IMR-90 (cell line): Measurements from ENCODE around the gene MT1E. TPM values are rescaled to one million over a fixed set of nuclear protein-coding genes. Genes with fewer than 3 reads are reported as not detected.

Experiments
- ATAC-seq: fragments of 200-7000 bp; cut with Tn5 transposase; 2 replicates; pipeline ENCODE4 v1.9.1; 2020; ENCODE audit warnings: low read depth, mild to moderate bottlenecking, moderate library complexity
- BruUV-seq: library from RNA; stranded (reverse); fragments of 400-500 nt; replicated peaks from 2 replicates; lab custom pipeline; 2021; lab: Mats Ljungman, UMichigan
- CTCF ChIA-PET: fragments of 300-600 bp; formaldehyde crosslinking; extraction: SDS; loops from one replicate; lab custom pipeline; 2021; ENCODE audit warnings: antibody characterized with exemption; lab: Yijun Ruan, JAX
- POLR2A ChIA-PET: fragments of 300-600 bp; sonication (Branson Sonifier 250); formaldehyde crosslinking; loops from one replicate; lab custom pipeline; 2022; ENCODE audit warnings: antibody characterized with exemption; ENCODE audit not compliant: unreplicated experiment; lab: Charles Lee
- DNase-seq: peaks from one replicate; pipeline ENCODE4 v3.0.0; 2013
- H2AFZ ChIP-seq: replicated peaks from 2 replicates; pipeline ENCODE3; 2013; ENCODE audit warnings: low read length, mild to moderate bottlenecking; ENCODE audit not compliant: poor library complexity
- H2AK5ac ChIP-seq: 2 replicates; pipeline ENCODE4 v1.6.1; 2013; ENCODE audit warnings: low read depth, low read length, inconsistent platforms
- H2AK9ac ChIP-seq: replicated peaks from 2 replicates; pipeline ENCODE3; 2013; ENCODE audit warnings: mild to moderate bottlenecking, low read depth, low read length, moderate library complexity; ENCODE audit not compliant: poor library complexity
- H2BK120ac ChIP-seq: 2 replicates; pipeline ENCODE4 v1.6.1; 2013; ENCODE audit warnings: low read depth, low read length, inconsistent platforms
- H2BK15ac ChIP-seq: 3 replicates; pipeline ENCODE4 v1.6.1; 2013; ENCODE audit warnings: low read depth, low read length, inconsistent platforms
- H2BK20ac ChIP-seq: 2 replicates; pipeline ENCODE4 v1.6.1; 2013; ENCODE audit warnings: low read depth, mild to moderate bottlenecking, inconsistent platforms, low read length, moderate library complexity
- H2BK5ac ChIP-seq: 2 replicates; pipeline ENCODE4 v1.6.1; 2013; ENCODE audit warnings: mild to moderate bottlenecking, low read depth, low read length, inconsistent platforms; ENCODE audit not compliant: poor library complexity, severe bottlenecking
- H3K14ac ChIP-seq: replicated peaks from 2 replicates; pipeline ENCODE4 v1.6.1; 2013; ENCODE audit warnings: low read depth, low read length, inconsistent platforms
- H3K18ac ChIP-seq: 2 replicates; pipeline ENCODE4 v1.6.1; 2013; ENCODE audit warnings: low read depth, low read length, control low read depth
- H3K23ac ChIP-seq: 2 replicates; pipeline ENCODE4 v1.6.1; 2013; ENCODE audit warnings: low read depth, low read length, inconsistent platforms
- H3K27ac ChIP-seq: 2 replicates; pipeline ENCODE4 v1.5.1; 2013; ENCODE audit warnings: mild to moderate bottlenecking, control low read depth, low read length; ENCODE audit not compliant: insufficient read depth
- H3K27me3 ChIP-seq: 2 replicates; pipeline ENCODE4 v1.6.1; 2013; ENCODE audit warnings: low read length; ENCODE audit not compliant: control insufficient read depth, insufficient read depth
- H3K36me3 ChIP-seq: 2 replicates; pipeline ENCODE4 v1.6.1; 2013; ENCODE audit warnings: low read length, mixed read lengths; ENCODE audit not compliant: control insufficient read depth, insufficient read depth
- H3K4ac ChIP-seq: 2 replicates; pipeline ENCODE4 v1.6.1; 2013; ENCODE audit warnings: low read depth, low read length, inconsistent platforms
- H3K4me1 ChIP-seq: 2 replicates; pipeline ENCODE4 v1.6.1; 2013; ENCODE audit warnings: low read length, mixed read lengths; ENCODE audit not compliant: control insufficient read depth, insufficient read depth
- H3K4me2 ChIP-seq: 2 replicates; pipeline ENCODE4 v1.6.1; 2013; ENCODE audit warnings: low read depth, mild to moderate bottlenecking, control low read depth, low read length, moderate library complexity
- H3K4me3 ChIP-seq: 2 replicates; pipeline ENCODE4 v1.5.1; 2013; ENCODE audit warnings: low read depth, mild to moderate bottlenecking, control low read depth, low read length, moderate library complexity; ENCODE audit not compliant: insufficient read depth
- H3K56ac ChIP-seq: 2 replicates; pipeline ENCODE4 v1.6.1; 2013; ENCODE audit warnings: low read length, inconsistent platforms; ENCODE audit not compliant: insufficient read depth; ENCODE audit errors: extremely low read depth
- H3K79me1 ChIP-seq, 2 experiments: 2 replicates each; pipeline ENCODE4 v1.6.1; 2013; ENCODE audit warnings: low read length in 2 of 2, inconsistent platforms in 1 of 2, low read depth in 1 of 2
- H3K9ac ChIP-seq: 2 replicates; pipeline ENCODE4 v1.6.1; 2013; ENCODE audit warnings: low read depth, low read length, control low read depth
- H3K9me1 ChIP-seq: 2 replicates; pipeline ENCODE4 v1.6.1; 2013; ENCODE audit warnings: low read length, inconsistent platforms; ENCODE audit not compliant: insufficient read depth
- H3K9me3 ChIP-seq: 2 replicates; pipeline ENCODE4 v1.6.1; 2013; ENCODE audit warnings: low read length; ENCODE audit not compliant: control insufficient read depth, insufficient read depth
- H4K20me1 ChIP-seq: 2 replicates; pipeline ENCODE4 v1.6.1; 2013; ENCODE audit warnings: low read length, inconsistent platforms; ENCODE audit not compliant: insufficient read depth
- H4K5ac ChIP-seq: 2 replicates; pipeline ENCODE4 v1.6.1; 2013; ENCODE audit warnings: mild to moderate bottlenecking, low read depth, low read length, control low read depth
- H4K8ac ChIP-seq, 2 experiments: 2 replicates each; pipeline ENCODE4 v1.6.1; 2013; ENCODE audit warnings: low read depth in 2 of 2, low read length in 2 of 2, control low read depth in 1 of 2, inconsistent platforms in 1 of 2
- H4K91ac ChIP-seq: 2 replicates; pipeline ENCODE4 v1.6.1; 2013; ENCODE audit warnings: low read depth, low read length, inconsistent platforms; ENCODE audit not compliant: insufficient read depth
- CEBPB ChIP-seq: IDR thresholded peaks from 2 replicates; pipeline ENCODE4 v1.6.1; 2012; ENCODE audit warnings: low read depth, low read length, improper control_type of control experiment
- CHD1 ChIP-seq: IDR thresholded peaks from 2 replicates; pipeline ENCODE4 v1.6.1; 2012; ENCODE audit warnings: low read depth, low read length, improper control_type of control experiment
- MAFK ChIP-seq: IDR thresholded peaks from 2 replicates; pipeline ENCODE4 v1.6.1; 2012; ENCODE audit warnings: low read depth, low read length, improper control_type of control experiment
- MXI1 ChIP-seq: IDR thresholded peaks from 2 replicates; pipeline ENCODE4 v1.6.1; 2012; ENCODE audit warnings: low read depth, mild to moderate bottlenecking, low read length, moderate library complexity, borderline replicate concordance
- WGBS, 2 experiments: methylation state at CpG; one replicate each; pipeline versions ENCODE4 v1.1.5 to v1.1.7; 2013; ENCODE audit warnings: missing lambda C conversion rate in 2 of 2; ENCODE audit not compliant: insufficient read length in 1 of 2; ENCODE audit errors: extremely low coverage in 2 of 2; 5-methylcytosine and 5-hydroxymethylcytosine counted together
- dilution Hi-C: fragments of 300-500 bp; cut with HindIII; formaldehyde crosslinking; loops from one replicate; pipeline ENCODE4 v1.14.3; 2018; ENCODE audit warnings: low sequenced_read_pairs; ENCODE audit not compliant: unreplicated experiment
- in situ Hi-C: fragments of 300-500 bp; cut with MboI; formaldehyde crosslinking; loops from 3 replicates; pipeline ENCODE4 v1.14.3; 2019; ENCODE audit warnings: low sequenced_read_pairs, inconsistent platforms, mixed read lengths
- intact Hi-C: fragments of 100-400 bp; cut with micrococcal nuclease; formaldehyde crosslinking; loops from 2 replicates; pipeline ENCODE4 v1.10.0; 2022
- polyA plus RNA-seq, 3 experiments: library from polyadenylated mRNA; depleted of rRNA; stranded (reverse); fragments of >200 nt; gene quantifications; 2 replicates each; pipeline ENCODE4 v1.2.3, GENCODE V29; 2012; ENCODE audit warnings: low replicate concordance in 1 of 3
- total RNA-seq: library from RNA; depleted of rRNA; stranded (reverse); fragments of >200 nt; gene quantifications from 2 replicates; pipeline ENCODE4 v1.2.3, GENCODE V29; 2012

MT1E gene
- total and polyA plus RNA-seq, 2 of the 4 experiments (the other 2 are of a cell fraction), result 137 to 821 TPM

DNA sequence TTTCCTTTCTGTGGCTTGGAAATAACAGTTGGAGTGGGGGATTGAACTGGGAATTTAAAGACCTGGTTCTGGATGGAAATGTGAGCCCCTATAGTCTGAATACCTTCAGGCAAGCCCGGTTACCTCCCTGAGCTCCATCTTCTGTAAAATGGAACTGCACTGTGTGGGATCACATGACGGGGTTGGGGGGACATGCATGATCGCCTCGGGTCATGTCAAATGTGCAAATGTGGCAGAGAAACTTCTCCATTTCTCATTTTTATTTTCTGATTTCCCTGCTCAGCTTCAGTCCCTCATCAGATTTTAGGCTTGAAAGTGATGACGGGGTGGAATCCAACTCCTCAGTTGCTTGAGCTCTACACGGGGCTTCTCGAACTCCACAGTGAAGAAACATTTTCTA, 27.6 kb downstream of the MT1E start:
- H3K9me3 ChIP-seq, result no peaks in the 10 kb centered on the region
- H3K4me1 ChIP-seq, result peaks cover 2% of the 10 kb centered on the region; the same call in 1 of the 2 replicates
- DNase-seq, result no peak
- peaks cover 3% of the 10 kb centered on the region; the same call in 1 of the 2 replicates for H3K9me1 ChIP-seq
- POLR2A ChIA-PET, result interaction anchor here (0.6 to 0.7 kb wide), 2 partner anchors 29 to 127 kb away, joined by 6 to 9 read pairs; partner anchors contain the start of gene MT1X
- BruUV-seq, result no TSS peak
- no peak overlapping the region for H3K14ac ChIP-seq
- H2BK120ac ChIP-seq, result no peak overlapping the region
- no peak overlapping the region for H2AK9ac ChIP-seq
- peaks cover 73% of the 10 kb centered on the region for H3K27me3 ChIP-seq
- H4K91ac ChIP-seq, result no peak overlapping the region
- H4K20me1 ChIP-seq, result no peaks in the 10 kb centered on the region
- no peak for ATAC-seq
- no peak overlapping the region for H3K4me3 ChIP-seq
- no peak overlapping the region for H3K9ac ChIP-seq
- in situ Hi-C loops (no loop called here), dilution Hi-C loops (no loop called here), intact Hi-C loops (no loop called here)
- H2AK5ac ChIP-seq, result no peak overlapping the region
- TF ChIP-seq MXI1 (no peak), MAFK (no peak), CEBPB (no peak), CHD1 (no peak)
- no peak overlapping the region for H3K23ac ChIP-seq
- no peak overlapping the region for H2AFZ ChIP-seq
- H3K4me2 ChIP-seq, result no peak overlapping the region
- no peak overlapping the region for H3K4ac ChIP-seq
- H4K5ac ChIP-seq, result no peak overlapping the region
- H2BK20ac ChIP-seq, result no peak overlapping the region
- no peak overlapping the region for H3K56ac ChIP-seq
- H3K36me3 ChIP-seq, result no peaks in the 10 kb centered on the region
- no peaks in the 10 kb centered on the region for H3K79me1 ChIP-seq
- no peak overlapping the region for H3K27ac ChIP-seq
- H3K18ac ChIP-seq, result no peak overlapping the region
- CTCF ChIA-PET, result no interaction called here
- no peak overlapping the region for H2BK15ac ChIP-seq
- WGBS, 2 experiments, result no CpG with 5 or more reads among the region's 7 CpGs
- H4K8ac ChIP-seq, result no peak overlapping the region
- H2BK5ac ChIP-seq, result no peak overlapping the region
